ENCODE measurements around the gene CRYAA. TPM values are rescaled to one million over a fixed set of nuclear protein-coding genes. Genes with fewer than 3 reads are reported as not detected.
"Not testable (repeated sequence)": the region's sequence is repeated elsewhere in the genome, so short reads cannot be mapped to it uniquely, and the experiment has no call there.

The CRYAA gene
- total RNA-seq, 1 donor from 2014 or later: not detected

GRCh38 chr21:43177043-43177906 lies 8.5 kb downstream of the CRYAA start:
- not testable (repeated sequence) for DNase-seq (ENCODE audit: low spot score)

DNA sequence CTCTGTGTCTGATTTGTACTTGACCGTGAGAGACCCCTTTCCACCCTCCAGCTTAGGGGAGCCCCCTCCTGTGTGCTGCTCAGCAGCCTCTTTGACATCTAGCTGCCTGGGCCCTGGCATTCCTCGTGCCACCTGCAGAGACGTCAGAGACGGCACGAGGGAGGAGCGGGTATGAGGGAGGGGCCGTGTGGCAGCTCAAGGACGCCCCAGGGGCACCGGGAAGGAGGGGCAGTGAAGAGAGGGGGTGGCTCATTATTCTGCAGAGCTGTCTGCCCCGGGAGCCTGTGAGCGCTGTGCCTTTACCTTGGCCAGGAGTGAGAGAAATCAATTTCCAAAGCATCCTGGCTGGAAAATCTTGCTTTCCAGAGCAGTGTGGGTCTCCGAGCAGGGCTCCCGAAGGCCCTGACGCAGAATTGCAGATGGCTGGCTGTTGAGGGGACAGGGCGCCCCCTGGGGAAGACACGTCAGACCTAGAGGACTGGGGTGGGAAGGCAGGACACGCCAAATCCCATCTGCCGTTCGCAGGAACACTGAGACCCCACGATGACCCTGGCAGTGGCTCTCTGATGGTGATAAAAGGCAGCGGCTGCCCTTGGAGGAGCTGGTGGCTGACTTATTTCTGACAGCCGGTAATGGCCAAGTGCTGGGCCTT lies 9.5 kb downstream of the CRYAA start:
- not testable (repeated sequence) for DNase-seq (ENCODE audit: low spot score)

DNA sequence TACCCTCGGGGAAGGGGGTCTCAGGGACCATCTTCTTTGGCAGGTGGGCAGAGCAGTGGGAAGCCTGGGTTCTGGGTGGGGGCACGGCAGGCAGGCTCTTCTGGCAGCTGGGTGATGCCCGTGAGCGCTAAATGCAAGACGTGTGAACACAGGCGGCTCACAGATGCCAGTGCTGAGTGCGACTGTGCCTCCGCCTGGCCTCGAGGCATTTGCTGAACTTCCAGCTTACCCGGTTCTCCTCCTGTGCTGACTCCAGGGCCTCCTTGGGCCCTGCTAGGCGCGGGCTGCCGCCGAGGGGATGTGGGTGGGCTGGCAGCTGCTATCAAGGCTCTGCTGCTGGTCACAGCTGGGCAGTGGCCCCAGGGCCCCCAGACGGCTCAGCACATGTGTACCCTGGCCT lies 12.2 kb downstream of the CRYAA start:
- not testable (repeated sequence) for DNase-seq (ENCODE audit: low spot score)

- not testable (repeated sequence) for DNase-seq (ENCODE audit: low spot score)
Measured at GRCh38 chr21:43187268-43187667, 18.5 kb downstream of the CRYAA start.

GRCh38 chr21:43187715-43188114 lies 18.9 kb downstream of the CRYAA start:
- DNase-seq (ENCODE audit: low spot score): peak; percentile 35

DNA sequence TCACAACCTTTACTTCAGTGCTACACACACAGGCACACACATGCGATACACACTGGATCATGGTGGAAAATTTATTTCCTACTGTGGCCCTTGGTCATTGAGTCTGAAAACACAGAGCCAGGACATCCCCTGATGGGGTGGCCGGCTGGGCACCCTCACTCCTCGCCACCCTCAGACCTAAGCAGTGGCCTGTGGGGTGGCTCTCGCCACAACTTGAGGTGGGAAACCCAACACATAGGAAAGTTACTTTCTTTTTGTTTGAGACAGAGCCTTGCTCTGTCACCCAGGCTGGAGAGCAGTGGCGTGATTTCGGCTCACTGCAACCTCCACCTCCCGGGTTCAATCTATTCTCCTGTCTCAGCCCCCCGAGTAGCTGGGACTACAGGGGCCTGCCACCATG lies 19.4 kb downstream of the CRYAA start:
- DNase-seq (ENCODE audit: low spot score): peak; percentile 86

- peak; percentile 87 for DNase-seq (ENCODE audit: low spot score)
Measured at GRCh38 chr21:43188592-43189210, 19.9 kb downstream of the CRYAA start.

- DNase-seq (ENCODE audit: low spot score): peak; percentile 1
Measured at GRCh38 chr21:43189936-43190335, 21.1 kb downstream of the CRYAA start.

GRCh38 chr21:43190544-43190943 lies 21.7 kb downstream of the CRYAA start:
- peak; percentile 30 for DNase-seq (ENCODE audit: low spot score)

DNA sequence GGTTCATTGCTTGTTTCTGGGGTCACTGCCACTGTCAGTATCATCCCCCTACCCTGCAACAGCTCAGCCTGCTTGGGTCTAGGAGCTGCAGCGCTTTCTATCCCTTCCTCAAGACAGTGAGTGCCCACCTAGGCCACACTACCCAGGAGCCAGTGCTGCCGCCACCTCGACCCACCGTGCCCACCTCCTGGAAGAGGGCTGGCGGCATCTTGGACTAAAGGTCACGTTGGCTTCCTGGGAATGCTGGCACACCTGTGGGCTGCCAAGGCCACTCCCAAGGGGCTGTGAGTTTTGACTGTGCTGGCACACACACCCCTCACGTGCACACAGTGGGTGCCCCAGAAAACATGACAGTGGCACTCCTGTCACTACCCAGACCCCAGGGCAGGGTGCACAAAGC lies 22.1 kb downstream of the CRYAA start:
- peak; percentile 78 for DNase-seq (ENCODE audit: low spot score)

DNA sequence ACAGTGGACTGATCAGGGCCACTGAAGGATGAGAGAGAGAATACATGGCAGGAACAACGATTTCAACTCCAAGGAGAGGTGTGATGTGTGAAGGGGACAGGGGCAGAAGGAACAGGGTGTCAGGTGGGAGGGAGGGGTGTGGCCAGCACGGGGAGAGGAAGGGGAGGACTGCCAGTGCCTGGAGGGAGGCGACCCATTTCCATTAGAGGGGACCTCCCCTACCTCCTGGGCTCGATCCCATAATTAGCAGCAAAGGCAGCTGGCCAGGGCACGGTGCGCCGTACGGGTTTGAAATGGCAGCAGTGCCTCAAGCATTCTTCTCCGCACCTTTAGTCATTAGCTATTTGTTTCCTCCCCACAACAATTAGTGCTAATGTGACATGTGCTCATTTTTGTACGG lies 22.7 kb downstream of the CRYAA start:
- DNase-seq (ENCODE audit: low spot score): peak; percentile 65

DNA sequence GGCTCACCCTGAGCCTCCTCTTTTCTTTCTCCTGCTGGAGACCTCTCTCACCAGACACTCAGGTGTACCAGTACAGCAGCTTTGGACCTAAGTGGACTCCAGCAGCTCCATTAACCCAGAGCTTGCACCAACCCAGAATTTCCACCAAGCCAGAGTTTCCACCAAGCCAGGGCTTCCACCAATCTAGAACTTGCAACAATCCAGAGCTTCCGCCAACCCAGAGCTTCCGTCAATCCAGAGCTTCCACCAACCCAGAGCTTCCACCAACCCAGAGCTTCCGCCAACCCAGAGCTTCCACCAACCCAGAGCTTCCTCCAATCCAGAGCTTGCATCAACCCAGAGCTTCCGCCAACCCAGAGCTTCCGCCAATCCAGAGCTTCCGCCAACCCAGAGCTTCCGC lies 23.2 kb downstream of the CRYAA start:
- peak; percentile 8 for DNase-seq (ENCODE audit: low spot score)

DNA sequence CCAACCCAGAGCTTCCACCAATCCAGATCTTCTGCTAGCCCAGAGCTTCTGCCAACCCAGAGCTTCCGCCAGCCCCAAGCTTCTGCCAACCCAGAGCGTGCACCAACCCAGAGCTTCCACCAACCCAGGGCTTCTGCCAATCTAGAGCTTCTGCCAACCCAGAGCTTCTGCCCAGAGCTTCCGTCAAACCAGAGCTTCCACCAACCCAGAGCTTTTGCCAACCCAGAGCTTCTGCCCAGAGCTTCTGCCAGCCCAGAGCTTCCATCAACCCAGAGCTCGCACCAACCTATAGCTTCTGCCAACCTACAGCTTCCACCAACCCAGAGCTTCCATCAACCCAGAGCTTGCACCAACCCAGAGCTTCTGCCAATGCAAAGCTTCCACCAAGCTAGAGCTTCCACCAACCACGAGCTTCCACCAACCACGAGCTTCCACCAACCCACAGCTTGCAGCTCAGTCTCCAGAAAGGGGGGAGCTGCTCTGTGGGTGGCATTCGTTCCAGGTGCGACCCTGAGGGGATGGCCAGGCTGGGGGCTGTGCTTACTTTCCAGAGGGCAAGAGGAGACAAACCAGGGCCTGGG lies 23.8 kb downstream of the CRYAA start:
- peak; percentile 85 for DNase-seq (ENCODE audit: low spot score)

- no peak for DNase-seq (ENCODE audit: low spot score)
Measured at GRCh38 chr21:43193088-43193650, 24.4 kb downstream of the CRYAA start.

DNA sequence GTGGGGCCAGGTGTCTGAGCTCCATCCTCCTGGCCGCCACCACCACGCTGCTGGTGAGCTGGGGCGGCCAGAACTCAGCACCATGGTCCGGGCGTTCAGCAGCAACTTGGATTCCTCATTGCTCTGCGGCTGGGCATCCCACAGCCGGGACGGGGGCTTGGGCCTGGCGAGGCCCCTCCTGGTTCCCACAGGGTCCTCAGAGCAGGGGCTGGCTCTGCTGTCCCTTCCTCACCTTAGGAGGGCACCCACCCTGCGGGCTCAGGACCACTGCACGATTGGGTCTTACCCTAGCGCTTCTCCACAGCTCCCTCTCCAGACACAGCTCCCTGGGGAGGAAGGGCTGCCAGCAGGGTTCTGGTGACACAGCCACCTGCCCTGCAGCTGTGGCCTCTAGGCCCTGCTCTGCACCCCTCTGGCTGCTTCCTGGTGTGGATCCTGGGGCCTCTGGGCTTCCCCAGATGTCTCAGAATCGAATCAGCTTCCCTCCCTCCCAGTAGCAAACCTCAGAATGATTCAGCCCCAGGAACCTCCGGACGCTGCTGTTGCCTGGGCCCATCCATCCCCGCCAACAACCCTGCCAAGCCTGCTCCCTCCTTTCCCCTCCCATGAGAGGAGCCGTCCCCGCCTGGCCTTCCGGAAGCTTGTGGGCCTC lies 25.0 kb downstream of the CRYAA start:
- peak; percentile 89 for DNase-seq (ENCODE audit: low spot score)

GRCh38 chr21:43194303-43195120 lies 25.7 kb downstream of the CRYAA start:
- peak; percentile 53 for DNase-seq (ENCODE audit: low spot score)

- DNase-seq (ENCODE audit: low spot score): peak; percentile 89
Measured at GRCh38 chr21:43195121-43196021, 26.6 kb downstream of the CRYAA start.

DNA sequence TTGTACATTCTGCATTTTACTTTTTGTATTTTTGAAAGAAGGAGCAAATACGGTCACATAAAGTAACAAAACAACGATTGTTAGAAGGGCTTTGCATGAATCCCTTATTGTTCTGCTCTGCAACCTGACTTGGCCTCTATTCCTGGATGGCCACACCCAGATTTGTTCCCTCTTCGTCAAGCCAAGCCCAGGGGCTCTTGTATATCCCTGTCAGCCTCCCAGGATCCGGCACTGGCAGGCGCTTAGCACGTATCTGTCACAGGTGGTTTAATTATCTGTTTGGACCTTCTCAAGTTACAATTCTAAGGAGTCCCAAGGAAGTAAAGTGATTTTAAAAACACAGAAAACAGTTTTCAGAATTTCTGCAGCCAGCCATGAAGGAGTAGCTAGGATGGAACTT lies 28.0 kb downstream of the CRYAA start:
- DNase-seq (ENCODE audit: low spot score): peak; percentile 35

- DNase-seq (ENCODE audit: low spot score): no peak
Measured at GRCh38 chr21:43198376-43198775, 29.6 kb downstream of the CRYAA start.

All from mesenteric fat pad (tissue), 1 donor.